Bronchial epithelial cell (primary cell): ENCODE measurements around the gene TCFL5. TPM values are rescaled to one million over a fixed set of nuclear protein-coding genes. Genes with fewer than 3 reads are reported as not detected.
A peak's percentile ranks its signal among the peaks of the same experiment; 100 is the strongest.

ENCODE experiments used
- DNase-seq: peaks from one replicate; pipeline ENCODE4 v3.0.0-alpha.2; 2010; ENCODE audit warnings: low read depth
- FAIRE-seq: peaks from 2 replicates; lab custom pipeline; 2011; peaks lifted over from hg19 to GRCh38; lab: Jason Lieb, UNC
- H3K27me3 ChIP-seq: 2 replicates; pipeline ENCODE4 v1.5.1; 2011; ENCODE audit warnings: low read length; ENCODE audit not compliant: control insufficient read depth, insufficient read depth
- H3K36me3 ChIP-seq: 2 replicates; pipeline ENCODE4 v1.5.1; 2011; ENCODE audit warnings: low read length; ENCODE audit not compliant: control insufficient read depth, insufficient read depth
- H3K4me3 ChIP-seq: 2 replicates; pipeline ENCODE4 v1.5.1; 2011; ENCODE audit warnings: mild to moderate bottlenecking, low read depth, low read length, control low read depth
- total RNA-seq: library from RNA; depleted of rRNA; stranded (reverse); fragments of >200 nt; gene quantifications from 2 replicates; pipeline ENCODE4 v1.2.1, GENCODE V29; 2014
- TF ChIP-seq, protein P1 (sequence below): IDR thresholded peaks from 2 replicates; pipeline ENCODE4 v1.5.1; 2011; ENCODE audit warnings: mild to moderate bottlenecking, moderate library complexity, low read length, control low read depth, inconsistent platforms; ENCODE audit not compliant: insufficient read depth, severe bottlenecking

Gene TCFL5
- total RNA-seq, 1 donor from 2014 or later = 14.5 TPM

DNA sequence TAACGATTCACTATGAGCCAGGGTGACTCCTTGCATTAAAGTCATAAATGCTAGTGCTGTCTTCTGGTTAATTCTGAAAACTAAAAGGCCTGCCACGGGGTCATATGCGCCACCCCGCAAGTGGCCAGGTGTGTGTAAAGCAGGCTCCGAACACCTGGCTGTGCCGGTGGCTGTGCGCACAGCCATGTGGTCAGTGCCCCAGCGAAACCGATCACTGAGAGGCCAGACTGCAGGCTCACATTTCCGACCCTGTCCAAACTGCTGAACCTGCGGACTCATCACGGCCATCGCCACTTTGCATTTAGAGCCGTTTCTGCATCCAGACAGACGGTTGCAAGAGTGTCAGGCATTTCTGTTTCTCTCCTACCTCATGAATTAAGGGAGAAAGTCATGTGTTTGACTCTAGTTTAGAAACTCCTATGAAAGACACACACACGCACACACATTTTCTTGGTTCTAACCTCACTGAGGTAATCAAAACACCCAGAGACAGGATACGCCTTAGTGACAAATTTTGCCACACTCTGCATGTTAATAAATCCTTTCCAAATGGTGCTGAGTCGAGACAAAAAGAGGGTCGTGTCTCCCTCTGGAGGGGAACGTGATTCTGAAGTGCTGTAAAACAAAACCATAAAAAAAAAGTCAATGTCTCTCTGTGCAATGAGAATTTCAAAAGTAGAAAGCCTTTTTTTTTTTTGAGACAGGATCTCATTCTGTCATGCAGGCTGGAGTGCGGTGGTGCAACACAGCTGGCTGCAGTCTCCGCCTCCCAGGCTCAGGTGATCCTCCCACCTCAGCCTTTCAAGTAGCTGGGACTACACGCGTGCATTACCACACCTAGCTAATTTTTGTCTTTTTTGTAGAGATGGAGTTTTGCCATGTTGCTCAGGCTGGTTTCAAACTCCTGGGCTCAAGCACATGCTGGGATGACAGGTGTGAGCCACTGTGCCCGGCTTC lies 31.0 kb upstream of the TCFL5 start:
- H3K27me3 ChIP-seq = no peaks in the 10 kb centered on the region
- FAIRE-seq (no peak), DNase-seq (no peak)
- H3K4me3 ChIP-seq = no peak overlapping the region
- H3K36me3 ChIP-seq = peaks cover 56% of the 10 kb centered on the region
- TF ChIP-seq, protein P1, sequence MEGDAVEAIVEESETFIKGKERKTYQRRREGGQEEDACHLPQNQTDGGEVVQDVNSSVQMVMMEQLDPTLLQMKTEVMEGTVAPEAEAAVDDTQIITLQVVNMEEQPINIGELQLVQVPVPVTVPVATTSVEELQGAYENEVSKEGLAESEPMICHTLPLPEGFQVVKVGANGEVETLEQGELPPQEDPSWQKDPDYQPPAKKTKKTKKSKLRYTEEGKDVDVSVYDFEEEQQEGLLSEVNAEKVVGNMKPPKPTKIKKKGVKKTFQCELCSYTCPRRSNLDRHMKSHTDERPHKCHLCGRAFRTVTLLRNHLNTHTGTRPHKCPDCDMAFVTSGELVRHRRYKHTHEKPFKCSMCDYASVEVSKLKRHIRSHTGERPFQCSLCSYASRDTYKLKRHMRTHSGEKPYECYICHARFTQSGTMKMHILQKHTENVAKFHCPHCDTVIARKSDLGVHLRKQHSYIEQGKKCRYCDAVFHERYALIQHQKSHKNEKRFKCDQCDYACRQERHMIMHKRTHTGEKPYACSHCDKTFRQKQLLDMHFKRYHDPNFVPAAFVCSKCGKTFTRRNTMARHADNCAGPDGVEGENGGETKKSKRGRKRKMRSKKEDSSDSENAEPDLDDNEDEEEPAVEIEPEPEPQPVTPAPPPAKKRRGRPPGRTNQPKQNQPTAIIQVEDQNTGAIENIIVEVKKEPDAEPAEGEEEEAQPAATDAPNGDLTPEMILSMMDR = no peak

DNA sequence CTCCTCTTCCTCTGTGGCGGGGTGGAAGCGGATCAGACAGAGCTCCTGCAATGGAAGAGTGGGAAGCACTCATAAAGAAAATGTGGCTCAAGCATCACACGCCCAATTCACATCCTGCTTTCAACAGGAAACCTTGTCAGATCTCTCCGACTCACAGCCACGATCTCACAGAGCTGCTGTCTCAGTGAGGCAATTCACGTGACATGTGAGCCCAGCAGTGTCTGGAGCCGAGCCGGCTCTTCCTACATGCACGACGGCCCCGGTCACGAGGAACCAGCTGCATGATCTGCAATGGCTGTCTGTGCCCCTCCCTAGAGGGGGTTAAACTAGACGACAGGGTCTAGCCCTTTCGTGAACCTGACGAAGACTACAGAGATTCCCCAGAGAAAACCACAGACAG lies 29.5 kb upstream of the TCFL5 start:
- FAIRE-seq = no peak
- no peak overlapping the region for H3K4me3 ChIP-seq

DNA sequence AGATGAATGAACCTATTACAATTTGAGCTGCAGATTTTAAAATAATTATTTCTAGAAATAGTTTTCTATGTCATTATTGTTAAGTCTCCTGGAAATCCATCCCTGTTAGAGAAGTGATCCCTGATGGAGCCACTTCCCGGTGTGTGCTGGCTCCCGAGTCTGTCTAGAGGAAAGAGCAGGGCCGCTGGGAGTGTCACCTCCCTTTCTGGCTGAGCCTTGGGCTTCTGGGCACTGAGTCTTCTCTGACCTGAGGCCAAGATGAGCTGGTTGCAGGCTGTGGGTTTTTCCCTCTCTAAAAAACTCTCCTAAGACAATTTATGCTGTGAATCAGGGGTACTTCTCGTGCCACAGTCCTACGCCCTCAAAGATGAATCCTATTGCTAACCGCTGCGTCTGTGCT lies 28.8 kb upstream of the TCFL5 start:
- DNase-seq (no peak), FAIRE-seq (no peak)
- Histone ChIP-seq H3K36me3 (peaks cover 46% of the 10 kb centered on the region), H3K4me3 (no peak overlapping the region), H3K27me3 (no peaks in the 10 kb centered on the region)
- TF ChIP-seq, protein P1 = no peak

More for the DNA sequence above, 29.5 kb upstream of the TCFL5 start:
- Histone ChIP-seq H3K36me3 (peaks cover 51% of the 10 kb centered on the region), H3K27me3 (no peaks in the 10 kb centered on the region)
- no peak for DNase-seq
- TF ChIP-seq, protein P1 = no peak

DNA sequence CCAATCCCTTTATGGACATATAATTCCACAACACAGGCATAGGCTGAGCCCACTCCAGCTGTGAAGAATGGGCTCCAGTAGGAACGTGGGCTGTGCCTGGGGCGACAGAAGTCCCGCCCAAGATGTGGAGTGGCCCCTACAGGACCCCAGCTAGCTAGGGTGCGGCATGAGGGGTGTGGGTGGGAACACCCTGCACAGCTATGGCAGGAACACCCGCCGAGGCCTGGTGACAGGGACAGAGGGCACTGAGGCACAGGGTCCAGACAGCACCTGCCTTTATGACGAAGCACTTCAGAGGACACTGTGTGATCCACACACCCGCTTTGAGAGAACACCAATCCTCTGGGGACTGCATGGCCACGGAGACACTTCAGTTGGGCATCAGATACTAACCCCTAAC lies 28.2 kb upstream of the TCFL5 start:
- DNase-seq (no peak), FAIRE-seq (peak; percentile 43)
- H3K36me3 ChIP-seq = peaks cover 41% of the 10 kb centered on the region
- no peaks in the 10 kb centered on the region for H3K27me3 ChIP-seq
- no peak overlapping the region for H3K4me3 ChIP-seq
- TF ChIP-seq, protein P1 = no peak

DNA sequence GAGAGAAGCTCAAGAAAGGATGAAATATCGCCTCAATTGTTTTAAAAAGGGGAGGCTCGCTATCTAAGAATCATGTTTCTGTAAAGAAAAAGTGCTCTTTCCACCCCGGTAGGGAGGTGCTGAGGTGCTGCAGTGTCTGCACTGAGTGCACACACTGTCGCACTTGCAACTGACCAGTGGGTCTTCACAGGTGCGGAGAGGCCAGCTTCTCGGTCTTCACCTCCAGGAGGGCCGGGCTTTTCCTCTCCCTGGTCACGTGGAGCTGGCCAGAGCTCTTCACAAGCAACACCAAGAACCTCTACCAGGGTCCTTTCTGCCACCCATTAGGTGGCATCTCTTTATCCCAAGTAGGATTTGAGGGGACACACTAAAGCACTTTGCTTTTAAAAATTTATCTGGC lies 27.8 kb upstream of the TCFL5 start:
- Histone ChIP-seq H3K4me3 (no peak overlapping the region), H3K27me3 (no peaks in the 10 kb centered on the region), H3K36me3 (peaks cover 36% of the 10 kb centered on the region)
- no peak for DNase-seq
- TF ChIP-seq, protein P1 = no peak
- no peak for FAIRE-seq
